CD8-positive, alpha-beta memory T cell (primary cell): Measurements from ENCODE around the gene NFASC. TPM values are rescaled to one million over a fixed set of nuclear protein-coding genes. Genes with fewer than 3 reads are reported as not detected.
A peak's percentile ranks its signal among the peaks of the same experiment; 100 is the strongest.

ENCODE experiments used
- CTCF ChIA-PET: fragments of 350-600 bp; sonication (Branson Sonifier 250); formaldehyde crosslinking; loops from one replicate; lab custom pipeline; 2021; ENCODE audit warnings: antibody characterized with exemption; lab: Charles Lee
- POLR2A ChIA-PET: fragments of 350-600 bp; sonication (Branson Sonifier 250); formaldehyde crosslinking; loops from one replicate; lab custom pipeline; 2021; ENCODE audit warnings: antibody characterized with exemption; lab: Charles Lee
- DNase-seq, 5 donors: peaks; one replicate each; pipeline versions ENCODE4 v3.0.0 to v3.0.0-alpha.2; 2020 to 2022; ENCODE audit warnings: mixed read lengths in 1 of 5
- H3K27ac ChIP-seq: one replicate; pipeline ENCODE4 v1.7.0; 2013; ENCODE audit warnings: low read depth, mild to moderate bottlenecking, low read length, moderate library complexity
- H3K27me3 ChIP-seq: 2 replicates; pipeline ENCODE4 v1.7.0; 2013; ENCODE audit warnings: low read length, mild to moderate bottlenecking; ENCODE audit not compliant: insufficient read depth, poor library complexity, severe bottlenecking
- H3K36me3 ChIP-seq: 2 replicates; pipeline ENCODE4 v1.7.0; 2013; ENCODE audit warnings: mild to moderate bottlenecking, low read length, moderate library complexity; ENCODE audit not compliant: insufficient read depth
- H3K4me1 ChIP-seq: 2 replicates; pipeline ENCODE4 v1.7.0; 2013; ENCODE audit warnings: mild to moderate bottlenecking, low read length, moderate library complexity; ENCODE audit not compliant: insufficient read depth
- H3K4me3 ChIP-seq: 2 replicates; pipeline ENCODE4 v1.7.0; 2013; ENCODE audit warnings: mild to moderate bottlenecking, low read length
- H3K9me3 ChIP-seq: 2 replicates; pipeline ENCODE4 v1.7.0; 2013; ENCODE audit warnings: mild to moderate bottlenecking, low read length
- H3K27ac Mint-ChIP-seq, 8 donors: one replicate each; pipeline ENCODE4 v1.8.0; 2020 to 2021; ENCODE audit warnings: mixed read lengths in 8 of 8, mild to moderate bottlenecking in 6 of 8, inconsistent platforms in 3 of 8, moderate library complexity in 3 of 8
- H3K27me3 Mint-ChIP-seq, 2 donors: one replicate each; pipeline ENCODE4 v1.8.0; 2020 to 2021; ENCODE audit warnings: mixed read lengths in 2 of 2, mild to moderate bottlenecking in 1 of 2, moderate library complexity in 1 of 2
- H3K36me3 Mint-ChIP-seq, 3 donors: one replicate each; pipeline ENCODE4 v1.8.0; 2020 to 2021; ENCODE audit warnings: mixed read lengths in 3 of 3, inconsistent platforms in 1 of 3, mild to moderate bottlenecking in 1 of 3
- H3K4me1 Mint-ChIP-seq, 3 donors: one replicate each; pipeline ENCODE4 v1.8.0; 2020 to 2021; ENCODE audit warnings: mixed read lengths in 3 of 3, inconsistent platforms in 1 of 3, mild to moderate bottlenecking in 1 of 3
- H3K4me3 Mint-ChIP-seq, 7 donors: one replicate each; pipeline ENCODE4 v1.8.0; 2020 to 2021; ENCODE audit warnings: mixed read lengths in 7 of 7, mild to moderate bottlenecking in 6 of 7, moderate library complexity in 4 of 7, inconsistent platforms in 2 of 7
- H3K9me3 Mint-ChIP-seq, 5 donors: one replicate each; pipeline ENCODE4 v1.8.0; 2020 to 2022; ENCODE audit warnings: mixed read lengths in 5 of 5, mild to moderate bottlenecking in 3 of 5, moderate library complexity in 2 of 5, inconsistent platforms in 1 of 5
- polyA plus RNA-seq: library from polyadenylated mRNA; unstranded; fragments of 300-500 nt; fragmentation: Illumina TruSeq; gene quantifications from one replicate; pipeline ENCODE4 v1.2.3, GENCODE V29; 2021
- total RNA-seq, 2 experiments: library from RNA; stranded (reverse); gene quantifications; one replicate each; pipeline ENCODE4 v1.2.3, GENCODE V29; 2021

The NFASC gene
- total and polyA plus RNA-seq, 3 experiments from 2014 or later = 0.11 to 0.16 TPM; not detected in 1

- Mint-ChIP-seq H3K9me3 (no peaks in the 10 kb centered on the region), H3K36me3 (no peaks in the 10 kb centered on the region), H3K4me3 (no peak overlapping the region), H3K27me3 (peaks cover 15 to 17% of the 10 kb centered on the region in 2 donors), H3K27ac (no peak overlapping the region), H3K4me1 (no peaks in the 10 kb centered on the region)
- no peaks in the 10 kb centered on the region for H3K9me3 ChIP-seq
- H3K4me3 ChIP-seq = no peak overlapping the region
- H3K27ac ChIP-seq = no peak overlapping the region
- peaks cover 9% of the 10 kb centered on the region for H3K27me3 ChIP-seq
- no peak for DNase-seq
- H3K36me3 ChIP-seq = no peaks in the 10 kb centered on the region
- CTCF ChIA-PET = no interaction called here
- H3K4me1 ChIP-seq = no peaks in the 10 kb centered on the region
- POLR2A ChIA-PET = no interaction called here
Measured at GRCh38 chr1:204931768-204932572, 61.3 kb downstream of the NFASC start.

GRCh38 chr1:204932573-204932909 lies 61.9 kb downstream of the NFASC start:
- H3K27ac Mint-ChIP-seq = no peak overlapping the region
- Histone ChIP-seq H3K27ac (no peak overlapping the region), H3K9me3 (no peaks in the 10 kb centered on the region), H3K4me3 (no peak overlapping the region), H3K36me3 (no peaks in the 10 kb centered on the region), H3K4me1 (no peaks in the 10 kb centered on the region), H3K27me3 (peaks cover 9% of the 10 kb centered on the region)
- DNase-seq = no peak
- peaks cover 12 to 14% of the 10 kb centered on the region in 2 donors for H3K27me3 Mint-ChIP-seq
- no peak overlapping the region for H3K4me3 Mint-ChIP-seq
- H3K4me1 Mint-ChIP-seq = no peaks in the 10 kb centered on the region
- H3K9me3 Mint-ChIP-seq = no peaks in the 10 kb centered on the region
- CTCF ChIA-PET = no interaction called here
- POLR2A ChIA-PET = no interaction called here
- H3K36me3 Mint-ChIP-seq = no peaks in the 10 kb centered on the region

GRCh38 chr1:204935155-204935554 lies 64.5 kb downstream of the NFASC start:
- Mint-ChIP-seq H3K4me3 (no peak overlapping the region), H3K9me3 (no peaks in the 10 kb centered on the region), H3K27me3 (peaks cover 4 to 7% of the 10 kb centered on the region in 2 donors), H3K27ac (no peak overlapping the region), H3K36me3 (no peaks in the 10 kb centered on the region), H3K4me1 (no peaks in the 10 kb centered on the region)
- no peaks in the 10 kb centered on the region for H3K9me3 ChIP-seq
- no peaks in the 10 kb centered on the region for H3K36me3 ChIP-seq
- ChIA-PET POLR2A (no interaction called here), CTCF (no interaction called here)
- no peaks in the 10 kb centered on the region for H3K4me1 ChIP-seq
- H3K4me3 ChIP-seq = no peak overlapping the region
- H3K27me3 ChIP-seq = peaks cover 9% of the 10 kb centered on the region
- no peak overlapping the region for H3K27ac ChIP-seq
- DNase-seq = no peak

- Mint-ChIP-seq H3K9me3 (no peaks in the 10 kb centered on the region), H3K4me3 (no peak overlapping the region), H3K27me3 (peaks cover 4 to 7% of the 10 kb centered on the region in 2 donors), H3K4me1 (no peaks in the 10 kb centered on the region), H3K36me3 (no peaks in the 10 kb centered on the region), H3K27ac (no peak overlapping the region)
- no peaks in the 10 kb centered on the region for H3K9me3 ChIP-seq
- H3K27ac ChIP-seq = no peak overlapping the region
- CTCF ChIA-PET = no interaction called here
- no peak for DNase-seq
- POLR2A ChIA-PET = no interaction called here
- H3K36me3 ChIP-seq = no peaks in the 10 kb centered on the region
- H3K4me3 ChIP-seq = no peak overlapping the region
- H3K27me3 ChIP-seq = peaks cover 6% of the 10 kb centered on the region
- no peaks in the 10 kb centered on the region for H3K4me1 ChIP-seq
Measured at GRCh38 chr1:204936765-204937164, 66.1 kb downstream of the NFASC start.

- Histone ChIP-seq H3K4me1 (no peaks in the 10 kb centered on the region), H3K27me3 (no peaks in the 10 kb centered on the region), H3K4me3 (no peak overlapping the region), H3K27ac (no peak overlapping the region), H3K9me3 (no peaks in the 10 kb centered on the region), H3K36me3 (no peaks in the 10 kb centered on the region)
- H3K4me1 Mint-ChIP-seq = no peaks in the 10 kb centered on the region
- DNase-seq = no peak
- no peak overlapping the region for H3K27ac Mint-ChIP-seq
- CTCF ChIA-PET = no interaction called here
- POLR2A ChIA-PET = no interaction called here
- no peaks in the 10 kb centered on the region for H3K9me3 Mint-ChIP-seq
- no peaks in the 10 kb centered on the region for H3K36me3 Mint-ChIP-seq
- peaks cover 4 to 10% of the 10 kb centered on the region in 2 donors for H3K27me3 Mint-ChIP-seq
- no peak overlapping the region for H3K4me3 Mint-ChIP-seq
Measured at GRCh38 chr1:204937901-204938300, 67.2 kb downstream of the NFASC start.

GRCh38 chr1:204940591-204940990 lies 69.9 kb downstream of the NFASC start:
- no peak for DNase-seq
- ChIA-PET POLR2A (no interaction called here), CTCF (no interaction called here)
- no peaks in the 10 kb centered on the region for H3K4me1 ChIP-seq
- no peak overlapping the region for H3K4me3 ChIP-seq
- peaks cover 4 to 20% of the 10 kb centered on the region in 2 donors for H3K27me3 Mint-ChIP-seq
- no peaks in the 10 kb centered on the region for H3K9me3 Mint-ChIP-seq
- H3K36me3 Mint-ChIP-seq = no peaks in the 10 kb centered on the region
- no peak overlapping the region for H3K27ac Mint-ChIP-seq
- no peak overlapping the region for H3K27ac ChIP-seq
- no peaks in the 10 kb centered on the region for H3K9me3 ChIP-seq
- no peaks in the 10 kb centered on the region for H3K27me3 ChIP-seq
- H3K4me1 Mint-ChIP-seq = no peaks in the 10 kb centered on the region
- H3K36me3 ChIP-seq = no peaks in the 10 kb centered on the region
- H3K4me3 Mint-ChIP-seq = no peak overlapping the region

GRCh38 chr1:204941421-204942338 lies 71.0 kb downstream of the NFASC start:
- DNase-seq = peak in 2 of 5 donors; percentile 8 to 13
- no peak overlapping the region for H3K27ac Mint-ChIP-seq
- CTCF ChIA-PET = no interaction called here
- Histone ChIP-seq H3K4me1 (no peaks in the 10 kb centered on the region), H3K27me3 (no peaks in the 10 kb centered on the region), H3K36me3 (no peaks in the 10 kb centered on the region), H3K4me3 (no peak overlapping the region), H3K27ac (no peak overlapping the region), H3K9me3 (no peaks in the 10 kb centered on the region)
- POLR2A ChIA-PET = no interaction called here
- no peak overlapping the region for H3K4me3 Mint-ChIP-seq
- H3K9me3 Mint-ChIP-seq = no peaks in the 10 kb centered on the region
- H3K36me3 Mint-ChIP-seq = no peaks in the 10 kb centered on the region
- H3K27me3 Mint-ChIP-seq = peaks cover 3 to 19% of the 10 kb centered on the region in 2 donors
- no peaks in the 10 kb centered on the region for H3K4me1 Mint-ChIP-seq

- no peaks in the 10 kb centered on the region for H3K4me1 Mint-ChIP-seq
- no peaks in the 10 kb centered on the region for H3K9me3 Mint-ChIP-seq
- ChIA-PET POLR2A (no interaction called here), CTCF (interaction anchor here (1.9 kb wide), 1 partner anchor 10 kb away, joined by 4 read pairs; no protein-coding TSS in a partner anchor)
- H3K27me3 Mint-ChIP-seq = peaks cover 5 to 21% of the 10 kb centered on the region in 2 donors
- no peaks in the 10 kb centered on the region for H3K36me3 ChIP-seq
- no peaks in the 10 kb centered on the region for H3K9me3 ChIP-seq
- H3K4me3 Mint-ChIP-seq = no peak overlapping the region
- H3K36me3 Mint-ChIP-seq = no peaks in the 10 kb centered on the region
- no peaks in the 10 kb centered on the region for H3K4me1 ChIP-seq
- H3K4me3 ChIP-seq = no peak overlapping the region
- no peak overlapping the region for H3K27ac ChIP-seq
- H3K27me3 ChIP-seq = no peaks in the 10 kb centered on the region
- no peak for DNase-seq
- H3K27ac Mint-ChIP-seq = no peak overlapping the region
Measured at GRCh38 chr1:204943495-204943894, 72.8 kb downstream of the NFASC start.
